ENCODE measurements around the gene RTP5. TPM values are rescaled to one million over a fixed set of nuclear protein-coding genes. Genes with fewer than 3 reads are reported as not detected.

Gene RTP5
- total RNA-seq, 1 donor from 2014 or later, result not detected

DNA sequence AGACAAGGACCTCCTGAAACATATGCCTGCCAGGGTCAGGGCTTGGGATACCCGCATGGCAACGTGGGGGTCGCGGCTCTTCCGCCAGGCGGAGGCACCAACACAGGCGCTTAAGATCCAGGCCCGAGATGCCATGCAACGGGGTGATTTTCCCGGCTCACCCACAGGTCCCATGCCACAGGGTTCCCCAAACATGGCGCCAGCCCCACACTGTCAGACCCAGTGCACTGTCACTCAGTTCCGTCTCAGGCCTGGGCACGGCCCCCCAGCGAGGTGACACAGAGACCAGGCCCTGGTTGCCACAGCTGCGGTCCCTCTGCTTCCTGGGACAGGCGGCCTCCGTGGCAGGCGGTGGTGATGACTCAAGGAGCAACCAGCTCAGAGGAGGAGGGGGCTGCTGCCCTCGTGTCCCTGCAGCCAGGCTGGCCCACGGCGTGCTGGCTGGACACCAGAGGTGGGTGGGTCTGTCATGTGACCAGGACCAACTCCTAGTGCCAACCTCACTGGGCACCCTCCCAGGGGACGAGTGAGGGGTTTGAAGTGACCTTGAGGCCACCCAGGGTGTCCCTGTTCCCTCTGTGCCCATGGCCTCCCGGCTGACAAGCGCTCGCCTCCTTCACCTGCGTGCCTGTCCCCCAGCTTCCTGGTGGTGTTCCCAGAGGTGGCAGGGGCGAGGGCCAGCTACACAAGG, 15.7 kb upstream of the RTP5 start:
- Histone ChIP-seq H2AFZ (ENCODE audit: low read depth, low read length) (no peak overlapping the region), H4K20me1 (ENCODE audit: insufficient read depth, low read length) (no peaks in the 10 kb centered on the region), H3K36me3 (ENCODE audit: insufficient read depth, low read length) (no peaks in the 10 kb centered on the region), H3K79me2 (ENCODE audit: insufficient read depth, low read length) (no peaks in the 10 kb centered on the region), H3K4me1 (ENCODE audit: insufficient read depth, low read length) (peaks cover 9% of the 10 kb centered on the region), H3K4me2 (ENCODE audit: low read length) (no peak overlapping the region), H3K9ac (ENCODE audit: low read length) (no peak overlapping the region), H3K27me3 (ENCODE audit: insufficient read depth, low read length) (no peaks in the 10 kb centered on the region), H3K27ac (ENCODE audit: low read depth, low read length) (no peak overlapping the region), H3K4me3 (ENCODE audit: insufficient read depth, low read depth, low read length) (no peak overlapping the region), H3K9me3 (ENCODE audit: insufficient read depth, low read depth, low read length) (no peaks in the 10 kb centered on the region)
- Mint-ChIP-seq H3K4me1 (ENCODE audit: low read depth, unreplicated experiment) (no peaks in the 10 kb centered on the region), H3K36me3 (ENCODE audit: low read depth, unreplicated experiment) (no peaks in the 10 kb centered on the region), H3K27ac (ENCODE audit: unreplicated experiment) (no peak overlapping the region), H3K27me3 (ENCODE audit: low read depth, unreplicated experiment) (peaks cover 13% of the 10 kb centered on the region), H3K9me3 (ENCODE audit: unreplicated experiment) (no peaks in the 10 kb centered on the region), H3K4me3 (ENCODE audit: unreplicated experiment) (no peak overlapping the region)
- peak; percentile 37 for DNase-seq (ENCODE audit: low read depth)
- no peak for FAIRE-seq
- TF ChIP-seq, protein P1, sequence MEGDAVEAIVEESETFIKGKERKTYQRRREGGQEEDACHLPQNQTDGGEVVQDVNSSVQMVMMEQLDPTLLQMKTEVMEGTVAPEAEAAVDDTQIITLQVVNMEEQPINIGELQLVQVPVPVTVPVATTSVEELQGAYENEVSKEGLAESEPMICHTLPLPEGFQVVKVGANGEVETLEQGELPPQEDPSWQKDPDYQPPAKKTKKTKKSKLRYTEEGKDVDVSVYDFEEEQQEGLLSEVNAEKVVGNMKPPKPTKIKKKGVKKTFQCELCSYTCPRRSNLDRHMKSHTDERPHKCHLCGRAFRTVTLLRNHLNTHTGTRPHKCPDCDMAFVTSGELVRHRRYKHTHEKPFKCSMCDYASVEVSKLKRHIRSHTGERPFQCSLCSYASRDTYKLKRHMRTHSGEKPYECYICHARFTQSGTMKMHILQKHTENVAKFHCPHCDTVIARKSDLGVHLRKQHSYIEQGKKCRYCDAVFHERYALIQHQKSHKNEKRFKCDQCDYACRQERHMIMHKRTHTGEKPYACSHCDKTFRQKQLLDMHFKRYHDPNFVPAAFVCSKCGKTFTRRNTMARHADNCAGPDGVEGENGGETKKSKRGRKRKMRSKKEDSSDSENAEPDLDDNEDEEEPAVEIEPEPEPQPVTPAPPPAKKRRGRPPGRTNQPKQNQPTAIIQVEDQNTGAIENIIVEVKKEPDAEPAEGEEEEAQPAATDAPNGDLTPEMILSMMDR (IDR thresholded peaks at IDR 0.05; ENCODE audit: insufficient read depth, low read depth, low read length), result no peak
- no peak for TF ChIP-seq EZH2 (IDR thresholded peaks at IDR 0.05; ENCODE audit: insufficient read depth, low read length)

DNA sequence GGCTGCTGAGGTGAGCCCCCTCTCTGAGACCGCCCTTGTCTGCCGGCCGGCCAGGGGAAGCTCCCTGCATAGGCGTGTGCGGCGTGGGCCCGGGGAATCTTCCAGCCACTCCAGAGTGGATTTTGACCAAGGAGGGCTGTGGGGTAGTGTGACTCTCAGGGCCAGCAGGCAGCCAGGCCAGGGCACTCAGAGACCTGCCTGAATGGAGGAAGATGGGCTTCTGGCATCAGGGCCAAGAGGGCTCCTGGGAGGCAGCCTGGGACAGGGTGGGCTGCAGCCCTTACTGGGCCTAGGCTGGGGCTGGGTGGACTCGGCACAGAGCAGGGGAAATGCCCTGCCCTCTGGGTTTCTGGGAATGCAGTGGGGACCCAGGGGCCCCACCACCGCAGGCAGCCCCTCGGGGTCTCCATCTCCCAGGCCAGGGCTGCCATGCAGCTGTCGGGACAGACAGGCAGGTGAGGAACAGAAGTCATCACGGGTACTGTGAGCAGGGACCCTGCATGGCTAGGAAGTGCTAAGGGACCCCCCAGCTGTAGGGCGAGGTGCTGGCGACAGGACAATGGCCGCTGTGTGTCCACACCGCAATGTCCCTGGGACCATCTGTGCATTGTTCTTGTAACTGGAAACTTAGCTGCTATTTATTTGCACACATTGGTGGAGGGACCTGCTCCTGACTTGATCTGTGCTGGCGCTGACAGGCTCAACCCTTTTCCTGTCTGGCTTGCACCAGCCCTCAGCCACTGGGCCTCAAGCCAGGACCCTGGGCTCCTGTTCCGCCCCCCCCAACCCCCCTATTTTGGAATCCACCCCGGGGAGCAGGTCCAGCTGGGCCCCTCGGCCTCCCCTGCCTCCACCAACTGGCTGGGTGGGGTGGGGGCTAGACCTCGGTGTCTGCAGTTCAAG, 14.9 kb upstream of the RTP5 start:
- no peak for FAIRE-seq
- no peaks in the 10 kb centered on the region for H3K4me1 Mint-ChIP-seq (ENCODE audit: low read depth, unreplicated experiment)
- no peaks in the 10 kb centered on the region for H3K36me3 Mint-ChIP-seq (ENCODE audit: low read depth, unreplicated experiment)
- Histone ChIP-seq H3K27me3 (ENCODE audit: insufficient read depth, low read length) (no peaks in the 10 kb centered on the region), H3K4me3 (ENCODE audit: insufficient read depth, low read depth, low read length) (no peak overlapping the region), H4K20me1 (ENCODE audit: insufficient read depth, low read length) (no peaks in the 10 kb centered on the region), H3K9me3 (ENCODE audit: insufficient read depth, low read depth, low read length) (no peaks in the 10 kb centered on the region), H2AFZ (ENCODE audit: low read depth, low read length) (no peak overlapping the region), H3K4me1 (ENCODE audit: insufficient read depth, low read length) (peaks cover 9% of the 10 kb centered on the region), H3K79me2 (ENCODE audit: insufficient read depth, low read length) (no peaks in the 10 kb centered on the region), H3K27ac (ENCODE audit: low read depth, low read length) (no peak overlapping the region), H3K9ac (ENCODE audit: low read length) (no peak overlapping the region), H3K36me3 (ENCODE audit: insufficient read depth, low read length) (no peaks in the 10 kb centered on the region), H3K4me2 (ENCODE audit: low read length) (no peak overlapping the region)
- H3K27me3 Mint-ChIP-seq (ENCODE audit: low read depth, unreplicated experiment), result peaks cover 12% of the 10 kb centered on the region
- H3K27ac Mint-ChIP-seq (ENCODE audit: unreplicated experiment), result no peak overlapping the region
- DNase-seq (ENCODE audit: low read depth), result no peak
- TF ChIP-seq, protein P1 (IDR thresholded peaks at IDR 0.05; ENCODE audit: insufficient read depth, low read depth, low read length), result no peak
- no peak for TF ChIP-seq EZH2 (IDR thresholded peaks at IDR 0.05; ENCODE audit: insufficient read depth, low read length)
- no peak overlapping the region for H3K4me3 Mint-ChIP-seq (ENCODE audit: unreplicated experiment)
- no peaks in the 10 kb centered on the region for H3K9me3 Mint-ChIP-seq (ENCODE audit: unreplicated experiment)
